Hematopoietic multipotent progenitor cell treated with erythropoietin and hydrocortisone succinate and interleukin-3 and kit ligand, for 8 days (in vitro differentiated cells): ENCODE data around the gene RELL2.

Source experiments
- DNase-seq: peaks from one replicate; pipeline ENCODE4 v3.0.0-alpha.2; 2015

Gene RELL2

DNA sequence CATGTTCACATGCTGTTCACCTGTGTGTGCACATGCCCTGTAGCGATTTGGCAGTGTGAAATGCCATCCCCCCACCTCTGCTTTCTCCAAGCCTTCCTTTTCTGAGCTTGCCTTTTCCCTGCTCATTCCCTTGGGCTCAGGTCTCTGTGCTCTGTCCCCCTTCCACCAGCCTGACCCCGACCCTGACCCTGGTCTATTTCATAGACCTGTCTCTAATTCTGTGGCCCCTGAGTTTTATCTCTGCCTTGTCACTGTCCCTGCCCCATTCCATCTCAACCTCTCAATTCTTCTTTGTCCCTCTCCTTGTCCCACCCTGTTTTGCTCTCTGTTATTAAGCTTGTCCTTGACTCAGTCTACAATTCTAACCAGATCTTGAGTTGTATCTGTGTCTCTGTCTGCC, 44.5 kb downstream of the RELL2 start:
- no peak for DNase-seq

DNA sequence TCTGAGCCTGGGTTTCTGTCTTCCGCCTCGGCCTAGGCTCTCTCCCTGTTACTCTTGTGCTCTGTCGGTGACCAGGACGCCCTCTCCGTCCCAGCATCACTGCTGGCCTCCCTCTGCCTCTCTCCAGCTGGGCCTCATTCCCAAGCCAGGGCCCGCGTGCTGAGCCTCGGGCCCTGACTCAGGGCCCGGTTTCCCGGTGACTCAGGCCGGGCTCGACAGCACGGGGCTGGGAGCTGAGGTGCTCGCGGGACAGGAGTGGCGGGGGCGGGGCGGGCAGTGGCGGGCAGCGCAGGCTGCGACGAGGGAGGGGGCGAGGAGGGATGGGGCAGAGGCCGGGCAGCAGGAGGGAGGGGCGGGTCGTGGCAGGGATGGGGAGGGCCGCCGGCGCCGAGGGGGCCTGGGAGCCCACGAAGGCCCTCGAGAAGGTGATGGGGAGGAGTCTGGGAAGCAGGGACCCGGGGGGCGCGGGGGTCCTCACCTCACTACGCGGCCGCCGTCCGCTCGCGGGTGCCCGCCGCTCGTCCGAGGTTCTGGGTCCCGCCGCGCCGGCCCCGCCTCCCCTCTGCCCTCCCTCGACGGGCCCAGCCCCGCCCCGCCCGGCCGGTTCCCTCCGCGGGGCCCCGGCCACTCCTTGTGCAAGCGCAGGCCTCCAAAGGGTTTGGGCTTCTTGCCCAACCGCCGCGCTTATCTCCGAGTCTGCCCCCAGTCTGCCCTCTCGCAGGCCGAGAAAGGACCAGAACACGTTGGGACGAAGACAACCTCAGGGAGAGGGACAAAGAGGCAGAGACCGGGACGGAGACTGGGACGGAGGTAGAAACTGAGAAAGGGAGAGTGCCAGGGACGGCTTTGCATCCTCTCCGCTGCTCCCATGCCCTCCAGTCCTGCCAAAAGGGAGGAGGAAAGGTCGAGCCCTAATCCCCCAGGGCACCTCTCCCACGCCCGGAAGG, 45.2 kb downstream of the RELL2 start, which contains the start of gene ARAP3:
Gene ARAP3 (minus strand): TSS at position 536 of the 947 bp plus-strand sequence. CDS start 1,744 bp downstream, outside the sequence.
- DNase-seq, result peak; percentile 88

DNA sequence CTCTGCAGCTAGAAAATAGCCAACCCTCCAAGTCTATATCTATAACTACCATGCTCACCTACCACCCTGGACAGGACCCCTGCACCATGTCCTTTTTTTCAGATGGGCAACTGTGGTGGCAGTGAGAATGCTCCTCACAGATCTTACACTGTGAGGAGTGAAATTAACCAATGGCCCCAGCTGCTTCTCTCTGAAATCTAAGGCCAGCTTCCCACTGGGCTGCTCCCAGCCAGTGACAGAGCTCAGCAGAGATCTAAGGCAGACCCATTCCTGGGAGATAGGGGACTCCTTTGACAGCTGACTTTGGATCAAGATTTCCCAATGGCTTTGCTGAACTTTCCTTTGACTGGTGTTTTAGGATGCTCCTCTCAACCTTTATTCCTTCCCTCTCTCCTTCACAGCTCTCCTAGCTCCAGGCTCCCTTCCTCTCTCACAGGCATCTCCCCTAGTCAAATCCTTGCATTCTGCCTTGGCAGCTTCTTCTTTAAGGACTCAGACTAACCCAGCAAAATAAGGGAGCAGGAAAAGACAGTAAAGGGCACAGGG, 46.9 kb downstream of the RELL2 start:
- no peak for DNase-seq

DNA sequence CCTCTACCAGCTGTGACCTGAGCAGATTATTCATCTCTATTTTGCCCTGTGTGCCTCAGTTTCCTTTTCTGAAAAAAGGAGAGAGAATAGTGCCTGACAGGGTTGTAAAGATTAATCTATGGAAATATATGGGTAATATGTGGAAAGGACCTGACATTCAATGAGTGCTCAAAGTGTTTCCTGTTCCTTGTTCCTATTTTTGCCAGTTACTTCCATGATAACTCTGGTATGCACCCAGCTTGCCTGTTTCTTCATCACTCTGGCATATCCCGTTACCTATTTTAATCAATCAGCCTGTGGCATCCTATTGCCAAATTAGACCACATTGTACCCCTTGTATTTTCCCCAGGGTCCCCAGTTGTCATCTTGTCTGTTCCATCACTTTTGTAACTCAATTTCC, 48.8 kb downstream of the RELL2 start:
- DNase-seq, result no peak

DNA sequence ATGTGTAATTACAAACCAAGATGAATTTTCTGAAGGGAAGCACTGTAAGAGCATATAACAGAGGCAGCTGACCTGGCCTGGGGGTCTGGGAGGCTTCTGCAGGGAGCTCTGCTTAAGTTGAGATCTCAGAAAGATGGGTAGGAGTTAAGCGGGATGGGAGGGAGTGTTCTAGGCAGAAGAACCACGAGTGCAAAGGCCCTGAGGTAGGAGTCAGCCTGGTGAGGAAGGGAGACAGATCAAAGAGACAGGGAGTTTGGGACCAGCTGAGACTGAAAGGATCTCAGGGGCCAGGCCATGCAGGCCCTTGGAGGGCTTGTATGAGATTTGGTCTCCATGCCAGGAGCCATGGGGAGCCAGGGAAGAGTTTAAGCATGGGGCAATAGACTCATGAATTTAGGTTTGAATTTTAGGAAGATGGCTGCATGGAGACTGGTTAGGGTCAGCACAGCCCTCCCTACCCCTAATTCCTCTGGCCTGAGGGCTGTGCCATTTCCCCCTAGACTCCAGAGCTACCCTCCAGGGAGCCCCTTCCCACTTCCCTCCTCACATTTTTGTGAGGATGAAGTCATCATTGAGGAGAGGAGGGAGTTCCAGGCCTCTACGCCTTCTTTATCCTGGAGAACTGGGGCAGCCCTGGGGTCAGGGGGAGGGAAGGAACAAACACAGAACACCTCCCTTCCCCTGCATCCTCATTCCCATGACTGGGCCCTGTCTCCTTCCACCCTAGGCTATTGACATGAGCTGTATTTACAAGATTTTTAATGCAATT, 50.0 kb downstream of the RELL2 start:
- DNase-seq, result no peak
